ENCODE data around the gene LARGE1.

LARGE1 gene

GRCh38 chr22:33347002-33347401 lies 573.3 kb downstream of the LARGE1 start:
- no CpG with 5 or more reads among the region's 1 CpG for WGBS, 2 donors (ENCODE audit: extremely low coverage in 2 of 2, insufficient read length in 2 of 2, insufficient replicate concordance in 1 of 2)
- no peak overlapping the region for H2AFZ ChIP-seq (ENCODE audit: low read length)

GRCh38 chr22:33341611-33342010 lies 578.7 kb downstream of the LARGE1 start:
- Histone ChIP-seq H3K4me3 (ENCODE audit: low read length in 2 of 2) (no peak overlapping the region), H3K79me1 (ENCODE audit: low read depth, low read length) (no peaks in the 10 kb centered on the region), H3K23ac (ENCODE audit: low read depth, low read length, poor library complexity) (no peak overlapping the region), H3K36me3 (replicated peaks in 1 of 2; ENCODE audit: control insufficient read depth in 2 of 2, insufficient read depth in 2 of 2, low read length in 2 of 2) (peaks cover 1 to 8% of the 10 kb centered on the region in 2 donors), H3K27ac (replicated peaks; ENCODE audit: low read length) (no peak overlapping the region), H3K27me3 (ENCODE audit: control insufficient read depth in 3 of 3, insufficient read depth in 3 of 3, low read depth in 1 of 3, low read length in 3 of 3) (no peaks in the 10 kb centered on the region), H2AFZ (ENCODE audit: low read length) (no peak overlapping the region), H2AK5ac (ENCODE audit: low read depth, low read length) (no peak overlapping the region), H4K91ac (ENCODE audit: low read depth, low read length, poor library complexity) (no peak overlapping the region), H3K9me3 (replicated peaks in 1 of 2; ENCODE audit: control insufficient read depth in 2 of 2, insufficient read depth in 1 of 2, low read depth in 1 of 2, low read length in 2 of 2) (no peaks in the 10 kb centered on the region), H2BK5ac (ENCODE audit: low read length) (no peak overlapping the region), H2BK12ac (ENCODE audit: low read length) (no peak overlapping the region), H3K4ac (ENCODE audit: low read length) (no peak overlapping the region), H2BK120ac (ENCODE audit: low read depth, low read length) (no peak overlapping the region), H3K18ac (ENCODE audit: low read length) (no peak overlapping the region), H3K9ac (ENCODE audit: low read depth, low read length, poor library complexity) (no peak overlapping the region), H4K8ac (ENCODE audit: low read depth, low read length) (no peak overlapping the region), H3K4me1 (ENCODE audit: control insufficient read depth in 2 of 2, insufficient read depth in 1 of 2, low read depth in 1 of 2, low read length in 2 of 2) (no peaks in the 10 kb centered on the region), H2BK15ac (ENCODE audit: low read length) (no peak overlapping the region), H3K14ac (ENCODE audit: low read length) (no peak overlapping the region), H3K4me2 (ENCODE audit: insufficient read depth, low read length, poor library complexity, severe bottlenecking) (no peak overlapping the region)
- DNase-seq (ENCODE audit: low spot score) = no peak
- no CpG with 5 or more reads among the region's 8 CpGs for WGBS, 2 donors (ENCODE audit: extremely low coverage in 2 of 2, insufficient read length in 2 of 2, insufficient replicate concordance in 1 of 2)

More at GRCh38 chr22:33347002-33347401, 573.3 kb downstream of the LARGE1 start:
- no peak overlapping the region for H3K18ac ChIP-seq (ENCODE audit: low read length)
- H2AK5ac ChIP-seq (ENCODE audit: low read depth, low read length) = no peak overlapping the region
- DNase-seq (ENCODE audit: low spot score) = no peak
- H3K27ac ChIP-seq (replicated peaks; ENCODE audit: low read length) = no peak overlapping the region
- H3K9me3 ChIP-seq (replicated peaks in 1 of 2; ENCODE audit: control insufficient read depth in 2 of 2, insufficient read depth in 1 of 2, low read depth in 1 of 2, low read length in 2 of 2) = peaks cover 0 to 3% of the 10 kb centered on the region in 2 donors
- H2BK120ac ChIP-seq (ENCODE audit: low read depth, low read length) = no peak overlapping the region
- H3K9ac ChIP-seq (ENCODE audit: low read depth, low read length, poor library complexity) = no peak overlapping the region
- no peaks in the 10 kb centered on the region for H3K36me3 ChIP-seq (replicated peaks in 1 of 2; ENCODE audit: control insufficient read depth in 2 of 2, insufficient read depth in 2 of 2, low read length in 2 of 2)
- H3K14ac ChIP-seq (ENCODE audit: low read length) = no peak overlapping the region
- H3K27me3 ChIP-seq (ENCODE audit: control insufficient read depth in 3 of 3, insufficient read depth in 3 of 3, low read depth in 1 of 3, low read length in 3 of 3) = no peaks in the 10 kb centered on the region
- H3K4me3 ChIP-seq (ENCODE audit: low read length in 2 of 2) = no peak overlapping the region
- H3K23ac ChIP-seq (ENCODE audit: low read depth, low read length, poor library complexity) = no peak overlapping the region
- H3K4ac ChIP-seq (ENCODE audit: low read length) = no peak overlapping the region
- H2BK5ac ChIP-seq (ENCODE audit: low read length) = no peak overlapping the region
- H2BK12ac ChIP-seq (ENCODE audit: low read length) = no peak overlapping the region
- H4K91ac ChIP-seq (ENCODE audit: low read depth, low read length, poor library complexity) = no peak overlapping the region
- H4K8ac ChIP-seq (ENCODE audit: low read depth, low read length) = no peak overlapping the region
- no peaks in the 10 kb centered on the region for H3K4me1 ChIP-seq (ENCODE audit: control insufficient read depth in 2 of 2, insufficient read depth in 1 of 2, low read depth in 1 of 2, low read length in 2 of 2)
- H2BK15ac ChIP-seq (ENCODE audit: low read length) = no peak overlapping the region
- no peaks in the 10 kb centered on the region for H3K79me1 ChIP-seq (ENCODE audit: low read depth, low read length)
- H3K4me2 ChIP-seq (ENCODE audit: insufficient read depth, low read length, poor library complexity, severe bottlenecking) = no peak overlapping the region

GRCh38 chr22:33337524-33337923 lies 582.8 kb downstream of the LARGE1 start:
- Histone ChIP-seq H2BK15ac (ENCODE audit: low read length) (no peak overlapping the region), H3K14ac (ENCODE audit: low read length) (no peak overlapping the region), H3K9me3 (replicated peaks in 1 of 2; ENCODE audit: control insufficient read depth in 2 of 2, insufficient read depth in 1 of 2, low read depth in 1 of 2, low read length in 2 of 2) (no peaks in the 10 kb centered on the region), H3K4me3 (ENCODE audit: low read length in 2 of 2) (no peak overlapping the region), H3K4ac (ENCODE audit: low read length) (no peak overlapping the region), H4K8ac (ENCODE audit: low read depth, low read length) (no peak overlapping the region), H4K91ac (ENCODE audit: low read depth, low read length, poor library complexity) (no peak overlapping the region), H2AFZ (ENCODE audit: low read length) (no peak overlapping the region), H3K9ac (ENCODE audit: low read depth, low read length, poor library complexity) (no peak overlapping the region), H3K79me1 (ENCODE audit: low read depth, low read length) (no peaks in the 10 kb centered on the region), H2BK12ac (ENCODE audit: low read length) (no peak overlapping the region), H3K36me3 (replicated peaks in 1 of 2; ENCODE audit: control insufficient read depth in 2 of 2, insufficient read depth in 2 of 2, low read length in 2 of 2) (peaks cover 1 to 17% of the 10 kb centered on the region in 2 donors), H3K4me1 (ENCODE audit: control insufficient read depth in 2 of 2, insufficient read depth in 1 of 2, low read depth in 1 of 2, low read length in 2 of 2) (no peaks in the 10 kb centered on the region), H2BK120ac (ENCODE audit: low read depth, low read length) (no peak overlapping the region), H3K27ac (replicated peaks; ENCODE audit: low read length) (no peak overlapping the region), H3K23ac (ENCODE audit: low read depth, low read length, poor library complexity) (no peak overlapping the region), H3K4me2 (ENCODE audit: insufficient read depth, low read length, poor library complexity, severe bottlenecking) (no peak overlapping the region), H3K18ac (ENCODE audit: low read length) (no peak overlapping the region), H2BK5ac (ENCODE audit: low read length) (no peak overlapping the region), H2AK5ac (ENCODE audit: low read depth, low read length) (no peak overlapping the region), H3K27me3 (ENCODE audit: control insufficient read depth in 3 of 3, insufficient read depth in 3 of 3, low read depth in 1 of 3, low read length in 3 of 3) (no peaks in the 10 kb centered on the region)
- WGBS, 2 donors (ENCODE audit: extremely low coverage in 2 of 2, insufficient read length in 2 of 2, insufficient replicate concordance in 1 of 2) = no CpG with 5 or more reads among the region's 10 CpGs
- no peak for DNase-seq (ENCODE audit: low spot score)

- Histone ChIP-seq H4K8ac (ENCODE audit: low read depth, low read length) (no peak overlapping the region), H2BK120ac (ENCODE audit: low read depth, low read length) (no peak overlapping the region), H3K4me1 (ENCODE audit: control insufficient read depth in 2 of 2, insufficient read depth in 1 of 2, low read depth in 1 of 2, low read length in 2 of 2) (no peaks in the 10 kb centered on the region), H3K27ac (replicated peaks; ENCODE audit: low read length) (no peak overlapping the region), H3K79me1 (ENCODE audit: low read depth, low read length) (no peaks in the 10 kb centered on the region), H3K9ac (ENCODE audit: low read depth, low read length, poor library complexity) (no peak overlapping the region), H2AFZ (ENCODE audit: low read length) (no peak overlapping the region), H3K4ac (ENCODE audit: low read length) (no peak overlapping the region), H3K14ac (ENCODE audit: low read length) (no peak overlapping the region), H4K91ac (ENCODE audit: low read depth, low read length, poor library complexity) (no peak overlapping the region), H3K4me3 (ENCODE audit: low read length in 2 of 2) (no peak overlapping the region), H3K36me3 (replicated peaks in 1 of 2; ENCODE audit: control insufficient read depth in 2 of 2, insufficient read depth in 2 of 2, low read length in 2 of 2) (peaks cover 1 to 17% of the 10 kb centered on the region in 2 donors), H3K18ac (ENCODE audit: low read length) (no peak overlapping the region), H2AK5ac (ENCODE audit: low read depth, low read length) (no peak overlapping the region), H2BK5ac (ENCODE audit: low read length) (no peak overlapping the region), H3K9me3 (replicated peaks in 1 of 2; ENCODE audit: control insufficient read depth in 2 of 2, insufficient read depth in 1 of 2, low read depth in 1 of 2, low read length in 2 of 2) (no peaks in the 10 kb centered on the region), H3K27me3 (ENCODE audit: control insufficient read depth in 3 of 3, insufficient read depth in 3 of 3, low read depth in 1 of 3, low read length in 3 of 3) (no peaks in the 10 kb centered on the region), H3K4me2 (ENCODE audit: insufficient read depth, low read length, poor library complexity, severe bottlenecking) (no peak overlapping the region), H3K23ac (ENCODE audit: low read depth, low read length, poor library complexity) (no peak overlapping the region), H2BK15ac (ENCODE audit: low read length) (no peak overlapping the region), H2BK12ac (ENCODE audit: low read length) (no peak overlapping the region)
- no peak for DNase-seq (ENCODE audit: low spot score)
- WGBS, 2 donors (ENCODE audit: extremely low coverage in 2 of 2, insufficient read length in 2 of 2, insufficient replicate concordance in 1 of 2) = no CpG with 5 or more reads among the region's 6 CpGs
Observed at GRCh38 chr22:33335611-33336279, 584.5 kb downstream of the LARGE1 start.
